Bone marrow (tissue), 2 donors: ENCODE results near the gene TTI1.

ENCODE experiments used
- DNase-seq, 2 donors: peaks; one replicate each; lab custom pipeline; 2025; lab: John Stamatoyannopoulos, UW

TTI1 gene

DNA sequence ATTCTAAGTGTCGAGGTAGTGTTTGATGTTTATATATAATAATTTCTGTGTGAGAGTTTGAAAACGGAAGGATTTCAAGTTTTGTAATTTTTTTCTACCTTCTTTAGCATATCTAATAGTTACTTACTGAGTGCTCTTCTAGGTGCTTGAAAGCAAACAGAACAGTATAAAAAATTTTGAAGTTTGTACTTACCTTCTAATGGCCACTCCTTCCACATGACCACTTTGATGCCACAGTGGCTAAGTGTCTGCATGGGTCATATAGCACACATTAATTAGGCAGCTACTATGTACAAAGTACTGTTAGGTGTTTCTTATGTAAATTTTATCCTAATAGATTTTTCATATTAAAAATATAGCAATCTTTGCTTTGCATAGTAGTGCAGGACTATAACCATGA, 21.4 kb upstream of the TTI1 start:
- DNase-seq: no peak

DNA sequence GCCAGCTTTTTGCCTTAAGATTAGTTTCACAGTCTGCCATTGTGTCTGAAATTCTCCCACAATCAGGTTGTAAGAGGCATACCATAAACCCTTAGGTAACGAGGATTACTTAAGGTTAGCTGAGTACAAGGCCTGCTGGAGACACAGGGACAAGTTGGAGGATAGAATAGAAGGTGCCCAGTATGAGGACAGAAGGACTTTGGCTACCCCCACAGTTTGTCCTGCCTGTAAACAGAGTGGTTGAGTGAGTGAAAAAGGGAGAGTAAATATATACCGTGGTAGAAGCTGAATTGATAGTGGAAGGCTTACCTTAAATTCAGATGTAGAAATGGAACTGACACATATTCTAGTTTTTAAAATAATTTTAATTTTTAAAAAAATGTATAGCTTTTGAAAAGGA, 19.6 kb upstream of the TTI1 start:
- DNase-seq: no peak

DNA sequence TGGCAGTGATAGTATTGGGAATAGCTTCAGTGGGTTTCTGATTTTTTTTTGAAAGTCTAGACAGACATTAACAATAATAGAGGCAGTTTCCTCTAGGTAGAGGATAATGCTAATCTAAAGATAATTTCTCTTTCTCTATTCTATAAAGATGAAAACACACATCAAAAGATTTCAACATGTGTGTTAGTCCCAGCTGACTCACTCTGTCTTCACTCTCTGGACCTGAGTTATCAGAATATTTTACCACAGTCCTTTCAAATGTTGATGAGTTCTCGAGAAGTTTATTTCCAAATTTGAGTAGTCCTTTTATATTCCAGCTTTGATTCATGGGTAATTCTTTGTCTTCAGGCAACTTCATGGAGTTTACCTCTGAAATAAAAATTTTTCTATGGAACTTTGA, 17.4 kb upstream of the TTI1 start:
- DNase-seq: no peak

DNA sequence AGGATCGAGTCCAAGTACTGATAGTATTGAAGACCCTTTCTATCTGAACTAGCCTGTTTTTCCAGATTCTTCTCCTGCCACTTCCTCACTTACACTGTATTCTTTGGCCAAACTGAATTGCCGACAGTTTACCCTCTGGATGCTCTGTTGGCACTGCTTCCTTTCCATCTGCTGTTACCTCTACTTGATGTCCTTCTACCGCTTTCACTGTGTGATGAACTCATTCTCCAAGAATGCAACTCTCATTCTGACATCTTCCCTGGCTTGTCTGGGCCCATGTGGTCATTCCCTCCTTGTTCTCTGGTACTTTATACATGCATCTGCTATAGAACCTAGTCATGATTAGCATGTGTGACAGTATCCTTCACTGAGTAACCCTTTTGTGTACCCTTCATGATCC, 16.5 kb upstream of the TTI1 start:
- DNase-seq: no peak

DNA sequence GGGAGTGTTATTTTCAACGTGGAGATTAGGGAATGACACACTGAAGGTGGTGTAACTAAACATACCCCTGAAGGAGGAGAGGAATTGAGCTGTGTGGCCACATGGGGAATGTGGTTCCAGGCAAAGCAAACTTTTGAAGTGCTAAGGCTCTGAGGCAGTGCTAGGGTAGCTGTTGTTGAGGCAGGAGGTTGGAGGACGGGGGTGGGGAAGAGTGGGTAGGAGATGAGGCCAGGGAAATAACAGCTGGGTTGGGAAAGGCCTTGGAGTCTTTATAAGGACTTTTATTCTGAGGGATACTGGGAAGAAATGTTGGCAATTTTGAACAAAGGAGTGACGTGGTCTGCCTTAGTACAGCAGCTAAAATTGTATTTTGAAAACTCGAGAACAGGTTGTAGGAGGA, 13.3 kb upstream of the TTI1 start:
- DNase-seq: no peak

DNA sequence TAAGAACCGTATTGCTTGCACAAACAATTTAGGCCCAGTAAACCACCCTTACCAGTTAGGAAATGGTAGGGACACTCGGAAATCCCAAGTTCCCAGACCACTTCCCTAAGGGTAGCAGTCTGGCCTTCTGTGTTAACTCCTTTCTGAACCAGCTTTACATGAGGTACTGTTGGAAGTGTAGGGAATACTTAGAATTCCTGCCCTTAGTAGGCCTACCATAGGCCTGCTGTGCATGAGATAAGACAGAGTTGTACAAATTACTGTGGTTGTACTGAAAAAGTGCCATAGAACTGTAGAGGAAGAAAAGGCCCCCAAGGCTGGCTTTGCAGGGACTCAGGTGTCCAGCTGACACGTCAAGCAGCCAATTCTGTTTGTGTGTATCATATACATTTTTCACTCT, 11.4 kb upstream of the TTI1 start:
- no peak for DNase-seq

DNA sequence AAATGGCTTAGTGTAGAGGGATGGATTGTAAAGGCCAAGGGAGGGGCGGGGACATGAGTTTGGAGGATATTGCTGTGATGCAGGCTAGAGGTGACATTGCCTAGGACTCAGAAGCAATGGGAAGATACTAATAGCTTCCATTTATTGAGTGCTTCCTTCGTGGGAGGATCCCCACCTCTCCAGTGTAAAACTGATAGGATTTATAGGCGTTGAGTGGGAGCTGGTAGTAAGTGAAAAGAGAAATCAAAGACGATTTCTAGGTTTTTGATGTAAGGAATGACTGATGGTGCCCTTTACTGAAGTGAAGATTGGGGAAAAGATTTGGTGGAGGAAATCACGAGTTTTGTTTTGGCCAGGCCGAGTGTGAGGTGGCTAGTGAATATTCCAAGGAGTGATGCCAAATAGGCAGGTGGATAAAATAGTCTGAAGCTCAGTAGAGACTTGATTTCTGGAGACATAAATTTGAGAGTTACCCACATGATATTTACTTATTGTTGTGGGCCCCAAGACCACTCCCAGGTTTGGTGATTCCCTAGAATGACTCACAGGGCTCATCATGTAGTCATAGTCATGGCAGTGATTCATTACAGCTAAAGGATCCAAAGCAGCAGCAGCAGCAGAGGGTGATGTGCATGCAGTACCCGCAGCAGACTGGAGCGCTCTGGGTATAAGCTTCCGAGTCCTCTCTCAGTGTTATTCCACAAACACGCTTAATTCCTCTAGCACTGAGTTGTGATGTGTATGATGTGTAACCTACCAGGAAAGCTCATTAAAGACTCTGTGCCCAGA, 10.4 kb upstream of the TTI1 start:
- DNase-seq: no peak

DNA sequence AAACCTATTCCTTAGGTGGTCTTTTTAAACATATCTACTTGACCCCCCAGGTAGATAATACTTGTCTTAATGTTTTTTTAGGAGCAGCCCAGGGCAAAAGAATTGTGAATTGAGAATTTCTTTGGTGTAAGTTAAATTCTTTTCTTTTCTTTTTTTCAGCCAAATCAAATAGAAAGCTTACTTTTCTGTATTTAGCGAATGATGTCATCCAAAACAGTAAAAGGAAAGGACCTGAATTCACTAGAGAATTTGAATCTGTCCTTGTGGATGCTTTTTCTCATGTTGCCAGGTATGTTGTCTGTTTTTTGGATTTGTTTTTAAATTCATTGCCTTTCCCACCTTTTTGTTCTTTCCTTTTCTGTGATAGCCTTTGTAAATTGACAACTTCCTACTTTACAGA, 7.0 kb upstream of the TTI1 start:
- DNase-seq: no peak

DNA sequence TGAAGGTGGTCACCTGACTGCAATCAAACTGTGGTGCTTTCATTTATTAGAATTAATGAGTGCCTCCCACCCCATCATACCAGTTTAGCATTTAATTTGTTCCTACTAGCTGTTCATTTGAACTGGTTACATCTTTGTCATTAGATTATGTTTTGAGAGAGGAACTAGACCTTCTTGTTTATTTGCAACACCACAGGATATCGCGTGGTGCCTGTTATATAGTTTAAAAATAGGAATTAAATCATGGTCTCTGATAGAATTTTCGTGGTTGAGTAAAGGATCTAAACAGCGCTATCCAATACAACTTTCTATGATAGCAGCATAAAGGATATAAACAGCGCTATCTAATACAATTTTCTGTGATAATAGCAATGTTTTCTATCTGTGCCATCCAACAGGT, 3.1 kb upstream of the TTI1 start:
- DNase-seq: no peak

DNA sequence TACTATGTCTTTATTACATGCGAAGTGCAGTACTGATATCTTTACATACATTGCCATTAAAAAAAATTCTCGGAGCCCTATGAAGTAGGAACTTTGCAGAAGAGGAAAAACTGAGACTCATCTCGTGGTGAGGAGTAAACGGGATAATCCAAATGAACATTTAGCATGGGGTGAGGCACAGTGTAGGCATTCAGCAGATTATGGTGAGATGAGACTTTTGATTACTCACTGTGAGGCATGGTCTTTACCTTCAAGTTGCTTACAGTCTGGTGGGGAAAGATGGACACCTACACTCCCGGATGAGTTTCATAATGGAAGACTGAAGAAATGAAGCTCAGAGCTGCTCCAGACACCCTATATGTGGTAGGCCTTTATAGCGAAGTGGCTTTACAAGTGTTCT, 1.7 kb upstream of the TTI1 start:
- DNase-seq: no peak

DNA sequence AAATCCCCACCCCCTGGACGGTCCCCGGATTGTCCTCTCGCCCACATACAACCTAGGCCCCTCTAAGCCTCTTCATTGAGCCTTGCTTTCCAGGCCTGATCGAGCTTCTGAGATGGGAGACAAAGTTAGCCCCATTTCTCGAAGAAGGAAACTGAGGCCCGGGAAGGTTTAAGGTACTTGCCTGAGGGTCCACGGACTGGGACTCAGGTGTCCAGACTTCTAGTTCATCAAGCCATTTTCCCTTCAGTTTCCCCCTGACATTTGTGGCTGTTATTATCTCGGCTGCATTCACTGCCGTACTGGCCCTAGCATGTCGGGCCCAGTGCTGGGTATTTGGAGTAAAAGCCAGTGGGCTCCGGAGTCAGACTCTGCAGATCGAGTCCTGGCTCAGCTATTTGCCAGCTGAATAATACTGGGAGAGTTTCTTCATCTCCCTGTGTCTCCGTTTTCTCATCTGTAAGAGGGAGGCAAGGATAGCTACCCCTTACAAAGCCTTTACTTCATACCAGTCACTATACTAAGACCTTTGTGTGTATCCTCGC, 923 bp upstream of the TTI1 start:
- DNase-seq: no peak

DNA sequence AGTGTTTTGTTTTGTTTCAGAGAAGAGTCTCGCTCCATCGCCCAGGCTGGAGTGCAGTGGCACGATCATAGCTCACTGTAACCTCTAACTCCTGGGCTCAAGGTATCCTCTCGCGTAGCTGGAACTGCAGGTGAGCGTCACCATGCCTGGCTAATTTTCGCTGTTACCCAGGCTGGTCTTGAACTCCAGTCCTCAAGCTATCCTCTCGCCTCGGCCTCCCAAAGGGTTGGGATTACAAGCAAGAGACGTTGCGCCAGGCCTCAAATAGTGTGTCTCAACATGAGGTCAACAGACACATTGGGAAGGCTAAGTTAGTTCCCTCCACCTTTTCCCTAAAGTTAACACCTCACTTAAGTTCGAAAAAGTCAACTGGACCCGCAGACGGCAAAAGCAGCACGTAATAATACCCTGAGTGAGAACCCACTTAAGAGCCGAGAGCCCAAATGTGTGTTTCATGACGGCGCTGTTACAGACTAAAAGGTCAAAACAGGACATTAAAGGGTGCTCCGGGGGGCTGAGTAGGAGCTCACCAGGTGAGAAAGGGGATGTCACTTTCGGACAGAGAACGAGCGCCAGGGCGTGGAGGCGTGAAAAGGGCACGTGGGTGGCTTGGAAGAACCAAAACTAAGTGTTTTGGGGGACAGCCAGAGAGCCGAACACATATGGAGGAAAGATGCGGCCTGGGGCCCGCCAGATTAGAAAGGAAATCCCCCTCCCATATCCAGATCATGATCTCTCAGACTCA, 499 bp downstream of the TTI1 start:
- DNase-seq: no peak

DNA sequence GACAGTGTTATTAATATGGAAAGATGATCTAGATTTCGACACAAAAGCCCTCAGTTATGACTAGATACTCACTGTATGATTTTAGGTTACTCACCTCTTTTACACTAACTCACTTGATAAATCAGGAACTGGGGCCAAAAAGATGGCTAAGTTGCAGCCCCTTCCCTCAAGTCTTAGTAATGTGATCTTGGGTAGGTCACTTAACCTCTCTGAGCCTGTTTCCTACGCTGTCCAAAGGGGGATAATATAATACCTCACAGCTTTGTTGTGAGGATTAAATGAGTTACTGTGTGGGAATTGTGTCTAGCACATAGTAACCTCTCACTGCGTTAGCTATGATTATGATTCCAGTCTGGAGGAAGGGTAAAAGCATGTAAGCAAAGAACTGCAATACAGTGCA, 1.3 kb downstream of the TTI1 start:
- DNase-seq: no peak

DNA sequence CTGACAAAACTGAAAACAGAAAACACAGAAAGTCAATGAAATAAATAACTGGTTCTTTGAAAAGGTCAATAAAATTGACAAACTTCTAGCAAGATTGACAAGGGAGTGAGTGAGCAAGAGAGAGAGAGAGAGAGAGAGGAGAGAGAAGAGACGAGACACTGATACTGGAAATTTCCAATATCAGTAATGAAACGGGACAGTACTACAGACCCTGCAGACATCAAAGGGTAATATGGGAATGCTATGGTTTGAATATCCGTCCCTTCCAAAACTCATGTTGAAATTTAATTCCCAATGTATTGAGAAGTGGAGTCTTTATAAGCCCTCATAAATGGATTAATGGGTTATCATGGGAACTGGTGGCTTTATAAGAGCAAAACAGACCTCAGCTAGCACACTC, 3.8 kb downstream of the TTI1 start:
- no peak for DNase-seq

DNA sequence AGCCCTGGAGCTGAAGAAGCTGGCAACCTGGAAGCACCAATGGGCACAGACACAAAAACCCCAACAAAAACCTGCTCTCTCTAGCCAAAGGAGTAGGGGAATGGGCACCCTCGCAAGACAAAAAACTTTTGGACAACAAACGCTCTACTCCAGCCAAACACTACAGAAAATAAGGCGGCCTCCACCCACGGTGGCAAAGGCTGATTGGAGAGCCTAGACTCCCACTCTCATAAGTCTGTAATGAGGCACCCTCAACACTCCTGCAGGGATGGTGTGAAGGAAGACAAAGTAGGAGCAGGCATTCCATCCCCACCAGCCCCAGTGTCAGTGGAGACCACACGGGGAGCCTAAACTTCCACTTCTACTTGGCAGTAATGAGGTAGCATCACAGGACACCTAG, 8.8 kb downstream of the TTI1 start:
- DNase-seq: no peak

DNA sequence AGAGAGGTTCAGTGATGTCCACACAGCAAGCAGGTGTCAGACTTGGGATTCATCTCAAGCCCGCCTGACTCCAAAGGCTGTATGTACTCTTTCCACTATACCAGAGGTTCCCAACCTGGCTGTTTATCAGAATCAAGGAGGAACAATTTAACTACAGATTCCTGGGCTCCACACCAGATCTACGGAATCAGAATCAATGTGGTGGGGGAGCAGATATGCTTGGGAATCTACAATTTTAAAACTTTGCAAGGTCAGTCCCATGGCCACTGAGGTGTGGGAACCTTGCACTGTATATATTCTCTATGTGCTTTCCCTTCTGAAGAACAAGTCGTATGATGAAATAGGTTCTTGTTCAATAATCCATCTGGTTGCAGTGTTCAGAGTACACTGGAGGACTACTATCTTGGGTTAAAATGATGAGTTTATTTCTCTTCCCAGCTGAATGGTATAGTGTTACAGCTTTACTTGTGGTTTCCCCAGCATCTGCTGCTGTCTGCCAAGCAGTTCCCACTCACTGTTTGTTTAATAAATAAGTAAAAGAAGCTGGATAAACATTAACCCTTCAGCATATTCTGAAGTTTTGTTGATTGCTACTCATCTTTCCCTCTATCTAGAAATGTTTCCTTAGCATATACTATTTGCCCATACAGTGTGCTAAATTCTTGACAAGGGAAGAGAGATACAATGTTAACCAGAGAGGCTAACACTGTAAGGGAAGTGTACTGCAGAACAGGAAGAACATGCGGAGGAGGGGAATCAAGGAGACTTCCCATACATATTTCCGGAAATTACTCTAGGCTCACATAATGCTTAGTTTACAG, 9.9 kb downstream of the TTI1 start:
- peak in 1 of 2 donors; percentile 58 for DNase-seq

DNA sequence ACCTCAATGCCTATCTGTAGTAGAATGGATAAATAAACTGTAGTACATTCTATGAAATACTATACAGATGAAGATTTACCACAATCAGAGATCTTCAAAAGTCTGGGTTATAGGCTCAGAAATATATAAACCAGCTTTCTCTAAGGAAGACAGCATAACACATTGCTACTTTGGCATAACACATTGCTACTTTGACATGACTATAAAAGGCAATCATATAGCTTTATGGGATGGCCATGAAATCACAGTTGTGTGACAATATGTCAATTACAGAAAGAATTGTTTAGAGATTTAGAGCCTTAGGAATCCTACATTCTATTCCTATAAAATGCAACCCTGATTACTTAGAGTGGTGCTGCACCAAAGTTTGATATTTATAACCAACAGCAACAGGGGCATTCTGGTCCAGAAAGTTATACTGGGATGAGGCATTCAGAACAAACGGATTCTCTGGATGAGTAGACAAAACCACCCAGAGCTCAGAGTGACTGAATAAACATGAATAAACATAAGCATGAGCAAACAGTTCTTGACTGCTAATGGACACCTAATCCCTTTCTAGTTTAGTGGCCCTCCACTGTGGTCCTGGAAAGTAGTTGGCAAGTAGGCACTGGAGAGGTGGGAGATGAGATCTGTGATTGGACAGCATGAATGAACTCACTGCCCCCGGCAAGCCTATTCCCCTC, 12.0 kb downstream of the TTI1 start:
- DNase-seq: no peak

DNA sequence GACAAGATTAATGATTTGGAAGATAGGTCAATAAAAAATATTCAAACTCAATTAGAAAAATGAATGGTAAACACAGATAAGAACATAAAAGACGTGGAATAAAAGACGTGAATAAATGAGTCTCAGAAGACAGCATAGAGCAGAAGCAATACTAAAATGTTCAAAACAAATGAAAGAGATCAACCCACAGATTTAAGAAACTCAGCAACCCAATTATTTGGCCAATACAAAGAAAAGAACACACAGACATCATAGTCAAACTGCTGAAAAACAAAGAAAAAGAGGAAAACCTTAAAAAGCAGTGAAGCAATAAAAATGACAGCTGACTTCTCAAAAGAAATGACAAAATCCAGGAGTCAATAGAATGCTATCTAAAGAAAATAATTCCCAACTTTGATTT, 14.9 kb downstream of the TTI1 start:
- DNase-seq: no peak

DNA sequence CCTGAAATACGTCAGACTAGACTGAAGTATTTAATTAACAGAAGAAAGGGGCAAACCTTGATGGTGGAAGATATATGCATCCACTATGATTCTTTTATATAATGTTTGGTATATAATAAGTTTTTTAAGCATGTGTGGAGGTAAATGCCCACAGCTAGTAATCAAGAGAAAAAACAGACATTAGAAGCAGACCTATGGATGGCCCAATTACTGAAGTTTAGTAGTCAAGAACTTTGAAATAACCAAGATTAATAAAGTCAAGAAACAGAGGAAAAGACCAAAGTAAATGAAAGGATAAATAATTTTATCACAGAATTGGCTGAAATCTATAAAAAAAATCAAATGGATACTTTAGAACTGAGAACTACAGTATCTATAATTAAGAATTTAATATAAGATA, 15.3 kb downstream of the TTI1 start:
- DNase-seq: no peak

DNA sequence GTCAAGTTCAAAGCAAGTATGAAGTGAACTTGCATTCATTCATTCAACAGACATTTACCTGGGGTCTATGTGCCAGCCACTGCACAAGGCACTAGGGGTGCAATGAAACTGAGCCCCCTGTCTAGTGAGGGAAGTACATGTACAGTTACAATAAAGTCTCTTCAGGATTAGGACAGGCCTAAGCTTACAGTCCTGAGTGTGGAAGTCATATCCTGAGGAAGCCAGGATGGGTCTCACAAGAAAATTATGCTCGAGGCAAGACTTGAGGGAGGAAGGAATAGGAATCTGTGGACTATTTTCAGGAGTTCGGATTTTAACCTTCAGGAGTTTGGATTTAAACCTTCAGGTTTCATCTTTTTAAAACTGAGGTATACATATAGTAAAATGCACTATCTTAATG, 19.4 kb downstream of the TTI1 start:
- no peak for DNase-seq

DNA sequence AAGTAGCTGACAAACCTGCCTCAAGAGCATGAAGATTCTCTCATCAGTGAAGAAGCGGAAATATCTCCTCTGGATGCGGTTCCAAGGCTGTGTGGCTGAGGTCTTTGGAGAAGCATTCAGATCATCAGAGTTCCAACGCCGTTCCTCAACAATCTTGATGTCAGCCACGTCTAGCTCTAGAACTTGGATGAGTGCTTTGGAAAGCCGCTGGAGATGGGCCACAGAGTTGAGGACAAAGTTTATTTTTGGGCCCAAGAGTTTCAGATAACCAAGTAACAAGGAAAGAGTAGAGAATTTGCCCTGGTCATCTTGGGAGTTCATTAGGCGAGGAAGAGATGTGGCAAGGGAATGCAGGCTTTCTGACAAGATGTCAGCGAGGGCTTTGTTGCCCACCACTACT, 20.9 kb downstream of the TTI1 start:
- DNase-seq: no peak

DNA sequence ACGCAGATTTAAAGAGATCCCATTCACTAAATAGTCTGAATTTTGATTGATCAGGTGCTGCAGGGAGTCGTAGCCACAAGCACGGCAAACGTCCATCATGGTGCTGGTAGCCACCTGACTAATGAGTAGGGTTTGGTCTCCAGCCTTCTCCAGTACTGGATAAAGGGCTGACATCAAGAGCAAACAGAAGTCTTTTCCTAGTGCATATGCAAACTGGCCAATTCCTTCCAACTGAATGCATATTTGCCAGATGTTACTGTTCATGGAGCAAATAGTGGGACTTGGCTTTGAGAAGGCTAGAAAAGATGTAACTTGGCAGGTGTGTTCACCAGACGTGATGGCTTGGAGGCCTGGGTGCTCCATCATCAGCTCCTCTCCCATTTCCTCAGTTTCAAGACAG, 21.6 kb downstream of the TTI1 start:
- DNase-seq: no peak
